MCF 10A (cell line): ENCODE measurements around the gene SLC9A5. TPM values are rescaled to one million over a fixed set of nuclear protein-coding genes. Genes with fewer than 3 reads are reported as not detected.

Experiments used
- BruUV-seq: library from RNA; stranded (reverse); fragments of 400-500 nt; replicated peaks from 2 replicates; lab custom pipeline; 2021; lab: Mats Ljungman, UMichigan
- CTCF ChIA-PET: fragments of 300-600 bp; sonication (Branson Sonifier 250); formaldehyde crosslinking; extraction: SDS; loops from one replicate; lab custom pipeline; 2021; ENCODE audit warnings: antibody characterized with exemption, inconsistent platforms; lab: Yijun Ruan, JAX
- POLR2A ChIA-PET: fragments of 300-600, 350-650 bp; sonication (Branson Sonifier 250); formaldehyde crosslinking; extraction: SDS; loops from one replicate; lab custom pipeline; 2020; ENCODE audit warnings: antibody characterized with exemption, inconsistent platforms; lab: Yijun Ruan, JAX
- DNase-seq: peaks from one replicate; pipeline ENCODE4 v3.0.0-alpha.2; 2018; ENCODE audit not compliant: unreplicated experiment
- H3K27ac Mint-ChIP-seq: one replicate; pipeline ENCODE4 v1.8.0; 2022; ENCODE audit warnings: mild to moderate bottlenecking, low read depth, mixed read lengths; ENCODE audit not compliant: unreplicated experiment
- H3K27me3 Mint-ChIP-seq: one replicate; pipeline ENCODE4 v1.8.0; 2022; ENCODE audit warnings: mixed read lengths; ENCODE audit not compliant: insufficient read depth, unreplicated experiment
- H3K36me3 Mint-ChIP-seq: one replicate; pipeline ENCODE4 v1.8.0; 2022; ENCODE audit warnings: mild to moderate bottlenecking, moderate library complexity, mixed read lengths; ENCODE audit not compliant: insufficient read depth, unreplicated experiment
- H3K4me1 Mint-ChIP-seq: one replicate; pipeline ENCODE4 v1.8.0; 2022; ENCODE audit warnings: mixed read lengths; ENCODE audit not compliant: insufficient read depth, unreplicated experiment
- H3K4me3 Mint-ChIP-seq: one replicate; pipeline ENCODE4 v1.8.0; 2022; ENCODE audit warnings: mild to moderate bottlenecking, moderate library complexity, mixed read lengths; ENCODE audit not compliant: unreplicated experiment
- H3K9me3 Mint-ChIP-seq: one replicate; pipeline ENCODE4 v1.8.0; 2022; ENCODE audit warnings: mixed read lengths; ENCODE audit not compliant: unreplicated experiment
- CTCF ChIP-seq: fragments of 200-600 bp; IDR thresholded peaks from one replicate; pipeline ENCODE4 v1.8.0; 2022; ENCODE audit warnings: antibody characterized with exemption, mild to moderate bottlenecking; ENCODE audit not compliant: unreplicated experiment
- intact Hi-C: fragments of 100-400 bp; cut with micrococcal nuclease; formaldehyde crosslinking; loops from 2 replicates; pipeline ENCODE4 v1.14.1; 2022
- total RNA-seq: library from RNA; stranded (reverse); gene quantifications from 2 replicates; pipeline ENCODE4 v1.2.3, GENCODE V29; 2022

Gene SLC9A5
- total RNA-seq, 1 experiment from 2014 or later = 0.40 TPM

GRCh38 chr16:67304020-67304419, 55.2 kb downstream of the SLC9A5 start:
- no TSS peak for BruUV-seq
- Mint-ChIP-seq H3K4me1 (no peaks in the 10 kb centered on the region), H3K9me3 (no peaks in the 10 kb centered on the region), H3K36me3 (no peaks in the 10 kb centered on the region), H3K27ac (no peak overlapping the region), H3K27me3 (peaks cover 11% of the 10 kb centered on the region), H3K4me3 (no peak overlapping the region)
- CTCF ChIA-PET = no interaction called here
- no peak for TF ChIP-seq CTCF
- DNase-seq = no peak
- intact Hi-C loops = no loop called here
- POLR2A ChIA-PET = no interaction called here

- Mint-ChIP-seq H3K27me3 (peaks cover 12% of the 10 kb centered on the region), H3K4me1 (no peaks in the 10 kb centered on the region), H3K4me3 (no peak overlapping the region), H3K27ac (no peak overlapping the region), H3K9me3 (no peaks in the 10 kb centered on the region), H3K36me3 (no peaks in the 10 kb centered on the region)
- DNase-seq = no peak
- intact Hi-C loops = no loop called here
- TF ChIP-seq CTCF = no peak
- BruUV-seq = no TSS peak
- ChIA-PET POLR2A (interaction anchor here (0.7 kb wide), 1 partner anchor 387 kb away, joined by 3 read pairs; no protein-coding TSS in a partner anchor), CTCF (interaction anchor here (0.6 kb wide), 1 partner anchor 203 kb away, joined by 5 read pairs; no protein-coding TSS in a partner anchor)
Observed at GRCh38 chr16:67305216-67306071, 56.7 kb downstream of the SLC9A5 start.

GRCh38 chr16:67310561-67310960, 61.8 kb downstream of the SLC9A5 start:
- no peak for DNase-seq
- intact Hi-C loops = loop anchor here (5.0 kb wide), 1 partner anchor 33 kb away; the partner anchor contains the start of gene PLEKHG4
- no peak for TF ChIP-seq CTCF
- no peaks in the 10 kb centered on the region for H3K36me3 Mint-ChIP-seq
- no peak overlapping the region for H3K4me3 Mint-ChIP-seq
- BruUV-seq = no TSS peak
- no peaks in the 10 kb centered on the region for H3K9me3 Mint-ChIP-seq
- H3K27me3 Mint-ChIP-seq = peaks cover 12% of the 10 kb centered on the region
- CTCF ChIA-PET = interaction anchor here (0.5 kb wide), 1 partner anchor 30 kb away, joined by 3 read pairs; no protein-coding TSS in a partner anchor
- POLR2A ChIA-PET = no interaction called here
- H3K4me1 Mint-ChIP-seq = peaks cover 16% of the 10 kb centered on the region
- no peak overlapping the region for H3K27ac Mint-ChIP-seq
